ENCODE data around the gene SOX13. TPM values are rescaled to one million over a fixed set of nuclear protein-coding genes. Genes with fewer than 3 reads are reported as not detected.
A peak's percentile ranks its signal among the peaks of the same experiment; 100 is the strongest.

The SOX13 gene
- total RNA-seq, 1 donor from 2014 or later: 56.3 TPM

GRCh38 chr1:204053893-204054292, 19.0 kb upstream of the SOX13 start:
- no peak for ATAC-seq
- DNase-seq (ENCODE audit: low spot score): no peak
- intact Hi-C loops (cut with DNase I): no loop called here

DNA sequence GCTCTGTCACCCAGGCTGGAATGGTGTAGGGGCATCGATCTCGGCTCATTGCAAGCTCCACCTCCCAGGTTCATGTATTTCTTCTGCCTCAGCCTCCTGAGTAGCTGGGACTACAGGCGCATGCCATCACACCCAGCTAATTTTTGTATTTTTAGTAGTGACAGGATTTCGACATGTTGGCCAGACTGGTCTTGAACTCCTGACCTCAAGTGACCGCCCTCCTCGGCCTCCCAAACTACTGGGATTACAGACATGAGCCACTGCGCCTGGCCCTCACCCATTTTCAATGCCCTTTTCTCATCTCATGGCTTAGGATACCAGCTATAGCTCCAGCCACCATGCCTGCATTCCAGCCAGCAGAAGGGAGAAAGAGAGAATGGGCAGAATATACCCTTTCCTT, 12.9 kb upstream of the SOX13 start:
- intact Hi-C loops (cut with DNase I): no loop called here
- no peak for DNase-seq (ENCODE audit: low spot score)
- ATAC-seq: no peak

DNA sequence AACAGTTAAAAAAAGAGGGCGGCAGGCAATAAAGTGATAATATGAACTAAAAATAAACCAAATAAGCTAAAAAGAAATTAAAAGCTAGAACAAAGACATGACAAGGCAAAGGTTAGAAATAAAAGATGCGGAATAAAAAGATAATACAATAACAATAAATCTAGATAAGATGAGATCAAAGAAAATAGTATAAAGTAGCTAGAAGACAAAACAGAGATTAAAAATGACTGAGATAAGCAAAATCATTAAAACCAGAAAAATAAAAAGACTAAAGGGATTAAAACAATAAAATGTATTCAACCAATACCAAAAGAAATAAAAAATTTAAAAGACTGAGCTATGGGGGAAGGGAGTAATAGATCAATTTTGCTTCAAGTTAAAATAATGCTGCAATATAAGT, 10.8 kb upstream of the SOX13 start:
- DNase-seq (ENCODE audit: low spot score) (no peak), ATAC-seq (no peak)
- intact Hi-C loops (cut with DNase I): no loop called here

GRCh38 chr1:204065174-204065985, 7.5 kb upstream of the SOX13 start:
- peak; percentile 89 for DNase-seq (ENCODE audit: low spot score)
- intact Hi-C loops (cut with DNase I): no loop called here
- peak; percentile 94 for ATAC-seq

- DNase-seq (ENCODE audit: low spot score) (no peak), ATAC-seq (peak; percentile 46)
- intact Hi-C loops (cut with DNase I): no loop called here
Observed at GRCh38 chr1:204065986-204066300, 7.0 kb upstream of the SOX13 start.

GRCh38 chr1:204067935-204068334, 5.0 kb upstream of the SOX13 start:
- ATAC-seq: no peak
- DNase-seq (ENCODE audit: low spot score): no peak
- intact Hi-C loops (cut with DNase I): no loop called here

DNA sequence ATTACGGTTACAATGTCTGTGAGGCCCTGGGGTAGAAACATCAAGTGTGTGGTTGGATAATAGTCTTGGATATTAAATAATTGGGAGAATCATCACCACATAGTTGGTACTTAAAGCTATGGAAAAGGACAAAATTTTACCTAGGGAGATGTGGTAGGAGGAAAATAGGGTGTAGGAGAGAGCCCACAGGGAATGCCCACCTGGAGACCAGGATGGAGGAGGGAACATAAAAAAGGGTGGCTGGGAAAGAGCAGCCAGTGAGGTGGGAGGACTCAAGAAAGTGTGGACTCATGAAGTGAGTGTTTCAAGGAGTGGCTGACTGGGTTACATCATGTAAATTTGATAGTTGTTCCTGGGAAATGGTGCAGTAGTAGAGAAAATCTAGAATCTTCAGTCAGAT, 3.0 kb upstream of the SOX13 start:
- intact Hi-C loops (cut with DNase I): loop anchor here (10.0 kb wide), 1 partner anchor 55 kb away; no protein-coding TSS in a partner anchor
- DNase-seq (ENCODE audit: low spot score): no peak
- no peak for ATAC-seq

DNA sequence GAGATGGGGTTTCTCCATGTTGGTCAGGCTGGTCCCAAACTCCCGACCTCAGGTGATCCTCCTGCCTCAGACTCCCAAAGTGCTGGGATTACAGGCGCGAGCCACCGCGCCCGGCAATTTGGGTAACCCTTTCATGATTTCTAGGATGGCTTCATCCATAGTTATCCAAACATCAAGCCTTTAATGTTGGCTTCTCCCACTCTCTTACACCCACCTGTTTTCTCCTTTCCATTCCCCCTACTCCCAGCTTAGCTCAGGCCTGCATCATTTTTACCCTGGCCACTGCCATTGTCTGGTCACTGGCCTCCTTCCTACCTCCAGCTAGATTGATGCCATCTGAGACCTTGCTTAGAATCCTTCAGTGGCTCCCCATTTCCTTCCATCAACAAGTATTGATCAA, 2.0 kb upstream of the SOX13 start:
- intact Hi-C loops (cut with DNase I): loop anchor here (10.0 kb wide), 1 partner anchor 54 kb away; no protein-coding TSS in a partner anchor
- DNase-seq (ENCODE audit: low spot score) (no peak), ATAC-seq (no peak)

GRCh38 chr1:204073837-204074273, 940 bp downstream of the SOX13 start:
- intact Hi-C loops (cut with DNase I): loop anchor here (10.0 kb wide), 1 partner anchor 51 kb away; no protein-coding TSS in a partner anchor
- DNase-seq (ENCODE audit: low spot score) (no peak), ATAC-seq (peak; percentile 30)

DNA sequence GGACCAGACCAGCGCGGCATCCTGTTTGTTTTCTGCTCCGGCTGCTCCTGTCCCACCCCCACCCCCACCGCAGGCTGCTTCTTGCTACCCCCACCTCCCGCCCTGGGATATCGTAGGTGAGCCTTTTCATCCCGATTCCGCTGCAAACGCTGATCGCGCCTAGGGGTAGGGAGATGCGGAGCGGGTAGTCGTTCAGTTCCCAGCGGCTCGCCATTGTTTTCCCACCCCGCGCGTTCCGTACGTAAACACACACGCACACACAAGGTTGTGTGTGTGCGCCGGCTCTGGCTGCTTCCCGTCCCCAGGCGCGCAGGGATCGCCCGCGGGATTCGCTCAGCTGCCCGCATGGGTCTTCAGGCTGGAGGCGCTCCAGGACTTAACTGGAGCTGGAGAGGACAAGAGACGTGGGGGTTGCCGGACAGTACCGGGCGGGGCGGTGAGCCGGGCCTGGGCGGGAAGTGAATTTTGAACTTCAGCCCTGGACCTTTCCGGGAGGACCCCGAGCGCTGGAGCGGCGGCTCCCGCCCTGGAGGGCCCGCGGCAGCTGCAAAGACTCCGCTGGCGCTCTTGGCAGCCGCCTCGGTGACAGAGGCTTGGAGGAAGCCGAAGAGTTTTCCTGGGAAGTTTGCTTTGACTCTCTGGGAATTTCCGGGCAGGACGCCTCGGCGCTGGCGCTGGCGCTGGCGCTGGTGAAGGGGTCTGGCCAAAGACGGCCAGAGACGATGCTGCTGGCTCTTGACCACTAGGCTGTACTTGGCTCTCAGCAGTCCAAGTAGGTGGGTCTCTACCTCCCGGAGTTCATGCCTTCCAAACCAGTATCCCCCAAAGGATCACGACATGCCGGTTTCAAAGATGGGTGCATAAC, 1.6 kb downstream of the SOX13 start:
- DNase-seq (ENCODE audit: low spot score) (peak; percentile 68), ATAC-seq (peak; percentile 44)
- intact Hi-C loops (cut with DNase I): loop anchor here (10.0 kb wide), 1 partner anchor 50 kb away; no protein-coding TSS in a partner anchor

- intact Hi-C loops (cut with DNase I): loop anchor here (10.0 kb wide), 1 partner anchor 50 kb away; no protein-coding TSS in a partner anchor
- DNase-seq (ENCODE audit: low spot score) (no peak), ATAC-seq (peak; percentile 25)
Observed at GRCh38 chr1:204075139-204075521, 2.2 kb downstream of the SOX13 start.

GRCh38 chr1:204075890-204076846, 3.3 kb downstream of the SOX13 start:
- DNase-seq (ENCODE audit: low spot score) (no peak), ATAC-seq (no peak)
- intact Hi-C loops (cut with DNase I): loop anchor here (10.0 kb wide), 1 partner anchor 49 kb away; no protein-coding TSS in a partner anchor

GRCh38 chr1:204076891-204077290, 4.0 kb downstream of the SOX13 start:
- ATAC-seq (no peak), DNase-seq (ENCODE audit: low spot score) (no peak)
- intact Hi-C loops (cut with DNase I): loop anchor here (10.0 kb wide), 1 partner anchor 48 kb away; no protein-coding TSS in a partner anchor

GRCh38 chr1:204077979-204078696, 5.2 kb downstream of the SOX13 start:
- intact Hi-C loops (cut with DNase I): loop anchor here (10.0 kb wide), 1 partner anchor 47 kb away; no protein-coding TSS in a partner anchor
- DNase-seq (ENCODE audit: low spot score) (no peak), ATAC-seq (no peak)

GRCh38 chr1:204079608-204079999, 6.7 kb downstream of the SOX13 start:
- ATAC-seq: peak; percentile 58
- DNase-seq (ENCODE audit: low spot score): no peak
- intact Hi-C loops (cut with DNase I): loop anchor here (10.0 kb wide), 1 partner anchor 45 kb away; no protein-coding TSS in a partner anchor

GRCh38 chr1:204080163-204080903, 7.4 kb downstream of the SOX13 start:
- intact Hi-C loops (cut with DNase I): no loop called here
- peak; percentile 71 for DNase-seq (ENCODE audit: low spot score)
- peak; percentile 84 for ATAC-seq

DNA sequence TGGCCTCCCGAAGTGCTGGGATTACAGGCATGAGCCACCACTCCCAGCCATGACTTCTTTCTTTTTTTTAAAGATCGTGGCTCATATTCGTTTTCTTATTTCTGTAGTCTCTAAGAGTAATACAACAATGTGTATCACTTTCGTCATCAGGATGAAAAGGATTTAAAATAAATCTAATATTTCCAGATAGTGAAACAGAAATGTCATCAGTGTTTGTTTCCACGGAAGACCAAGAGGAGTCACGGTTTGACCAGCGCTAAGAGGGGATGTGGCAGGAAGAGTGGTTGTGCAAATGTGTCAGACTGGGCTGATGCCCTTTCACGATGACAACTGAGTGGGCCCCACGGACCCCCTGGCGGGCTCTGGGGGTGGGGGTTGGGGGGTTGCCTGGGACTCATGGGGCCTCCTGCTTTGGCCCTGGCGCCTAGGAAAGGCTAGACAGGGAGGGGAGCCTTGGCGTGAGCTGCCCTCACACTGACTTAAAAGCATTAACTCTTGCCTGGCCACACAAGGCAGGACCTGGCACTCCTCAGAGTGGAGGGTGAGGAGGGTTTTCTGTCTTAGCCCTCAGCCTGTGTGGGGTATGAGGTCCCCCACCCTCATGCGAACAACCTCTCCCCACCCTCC, 8.4 kb downstream of the SOX13 start:
- DNase-seq (ENCODE audit: low spot score) (no peak), ATAC-seq (no peak)
- intact Hi-C loops (cut with DNase I): no loop called here
